H9 (cell line): ENCODE measurements around the gene RORB. TPM values are rescaled to one million over a fixed set of nuclear protein-coding genes. Genes with fewer than 3 reads are reported as not detected.

Experiments used
- DNase-seq: peaks from one replicate; pipeline ENCODE4 v3.0.0-alpha.2; 2017
- H2AFZ ChIP-seq: one replicate; pipeline ENCODE4 v1.6.1; 2013; ENCODE audit warnings: mild to moderate bottlenecking, low read length, control low read depth, moderate library complexity
- H2AK5ac ChIP-seq: 2 replicates; pipeline ENCODE4 v1.6.1; 2013; ENCODE audit warnings: low read length, control low read depth, mixed read lengths; ENCODE audit not compliant: insufficient read length
- H2BK120ac ChIP-seq: one replicate; pipeline ENCODE4 v1.6.1; 2013; ENCODE audit warnings: low read depth, mild to moderate bottlenecking, low read length, control low read depth, inconsistent platforms; ENCODE audit not compliant: poor library complexity, severe bottlenecking
- H2BK12ac ChIP-seq: 2 replicates; pipeline ENCODE4 v1.6.1; 2013; ENCODE audit warnings: low read length, control low read depth, mixed read lengths, low read depth; ENCODE audit not compliant: insufficient read length
- H2BK15ac ChIP-seq: 2 replicates; pipeline ENCODE4 v1.6.1; 2013; ENCODE audit warnings: low read depth, low read length, control low read depth
- H2BK20ac ChIP-seq: one replicate; pipeline ENCODE4 v1.6.1; 2013; ENCODE audit warnings: low read depth, mild to moderate bottlenecking, low read length, control low read depth, inconsistent platforms; ENCODE audit not compliant: poor library complexity, severe bottlenecking
- H2BK5ac ChIP-seq: 2 replicates; pipeline ENCODE4 v1.6.1; 2013; ENCODE audit warnings: low read length, control low read depth, mixed read lengths; ENCODE audit not compliant: insufficient read length
- H3K14ac ChIP-seq: 2 replicates; pipeline ENCODE4 v1.6.1; 2013; ENCODE audit warnings: low read length, control low read depth; ENCODE audit not compliant: insufficient read depth
- H3K18ac ChIP-seq: 2 replicates; pipeline ENCODE4 v1.6.1; 2013; ENCODE audit warnings: low read depth, mild to moderate bottlenecking, mixed read lengths, low read length, control low read depth; ENCODE audit not compliant: insufficient read length
- H3K23ac ChIP-seq: 2 replicates; pipeline ENCODE4 v1.6.1; 2013; ENCODE audit warnings: low read length, control low read depth, mixed read lengths, low read depth; ENCODE audit not compliant: insufficient read length
- H3K23me2 ChIP-seq: 2 replicates; pipeline ENCODE4 v1.6.1; 2013; ENCODE audit warnings: low read depth, mild to moderate bottlenecking, mixed read lengths, low read length, control low read depth; ENCODE audit not compliant: insufficient read length, poor library complexity, severe bottlenecking
- H3K27ac ChIP-seq: 2 replicates; pipeline ENCODE4 v1.5.1; 2013; ENCODE audit warnings: low read length, control low read depth, mixed read lengths, low read depth; ENCODE audit not compliant: insufficient read length
- H3K27me3 ChIP-seq: 2 replicates; pipeline ENCODE4 v1.6.1; 2013; ENCODE audit warnings: low read length, control low read depth, inconsistent platforms; ENCODE audit not compliant: insufficient read depth
- H3K4ac ChIP-seq: 2 replicates; pipeline ENCODE4 v1.6.1; 2013; ENCODE audit warnings: low read depth, mild to moderate bottlenecking, control low read depth, inconsistent platforms, low read length, moderate library complexity
- H3K4me1 ChIP-seq: 2 replicates; pipeline ENCODE4 v1.6.1; 2013; ENCODE audit warnings: low read length, control low read depth, inconsistent platforms; ENCODE audit not compliant: insufficient read depth
- H3K4me2 ChIP-seq: 2 replicates; pipeline ENCODE4 v1.6.1; 2013; ENCODE audit warnings: low read length, control low read depth, mixed read lengths; ENCODE audit not compliant: insufficient read length, insufficient read depth
- H3K56ac ChIP-seq: 2 replicates; pipeline ENCODE4 v1.6.1; 2013; ENCODE audit warnings: low read depth, mild to moderate bottlenecking, mixed read lengths, low read length, control low read depth; ENCODE audit not compliant: insufficient read length
- H3K79me1 ChIP-seq: 2 replicates; pipeline ENCODE4 v1.6.1; 2013; ENCODE audit warnings: low read depth, mild to moderate bottlenecking, moderate library complexity, low read length, control low read depth, inconsistent platforms; ENCODE audit not compliant: insufficient read depth, poor library complexity, severe bottlenecking
- H3K79me2 ChIP-seq: 2 replicates; pipeline ENCODE4 v1.6.1; 2013; ENCODE audit warnings: low read length, control low read depth, inconsistent platforms; ENCODE audit not compliant: insufficient read depth
- H3K9ac ChIP-seq: 2 replicates; pipeline ENCODE4 v1.6.1; 2013; ENCODE audit warnings: low read length, control low read depth, mixed read lengths; ENCODE audit not compliant: insufficient read length; ENCODE audit errors: extremely low read depth
- H3K9me3 ChIP-seq: one replicate; pipeline ENCODE4 v1.6.1; 2013; ENCODE audit warnings: low read depth, low read length, inconsistent platforms; ENCODE audit not compliant: control insufficient read depth
- H3T11ph ChIP-seq: one replicate; pipeline ENCODE4 v1.6.1; 2013; ENCODE audit warnings: mild to moderate bottlenecking, low read length, control low read depth, inconsistent platforms
- H4K20me1 ChIP-seq: one replicate; pipeline ENCODE4 v1.6.1; 2013; ENCODE audit not compliant: control insufficient read depth, insufficient read length, insufficient read depth
- H4K5ac ChIP-seq: 2 replicates; pipeline ENCODE4 v1.6.1; 2013; ENCODE audit warnings: low read depth, mild to moderate bottlenecking, mixed read lengths, low read length, control low read depth; ENCODE audit not compliant: insufficient read length
- H4K8ac ChIP-seq: replicated peaks from 2 replicates; pipeline ENCODE4 v1.6.1; 2013; ENCODE audit warnings: low read length, control low read depth, mixed read lengths, low read depth; ENCODE audit not compliant: insufficient read length
- H4K91ac ChIP-seq: 2 replicates; pipeline ENCODE4 v1.6.1; 2013; ENCODE audit warnings: low read depth, mild to moderate bottlenecking, moderate library complexity, mixed read lengths, low read length, control low read depth; ENCODE audit not compliant: insufficient read length
- H3K27ac Mint-ChIP-seq, 3 experiments: 2 replicates in 2 of 3; 3 replicates in 1 of 3; pipeline ENCODE4 v1.8.0; 2020 to 2021; ENCODE audit warnings: mixed read lengths in 3 of 3, mild to moderate bottlenecking in 1 of 3, moderate library complexity in 1 of 3
- H3K27me3 Mint-ChIP-seq: 2 replicates; pipeline ENCODE4 v1.8.0; 2021; ENCODE audit warnings: low read depth, mild to moderate bottlenecking, moderate library complexity, mixed read lengths
- H3K36me3 Mint-ChIP-seq, 3 experiments: 2 replicates in 2 of 3; 3 replicates in 1 of 3; pipeline ENCODE4 v1.8.0; 2020 to 2021; ENCODE audit warnings: low read depth in 3 of 3, mixed read lengths in 3 of 3; ENCODE audit not compliant: insufficient read depth in 1 of 3
- H3K4me1 Mint-ChIP-seq, 2 experiments: 2 replicates each; pipeline ENCODE4 v1.8.0; 2020; ENCODE audit warnings: mixed read lengths in 2 of 2
- H3K4me3 Mint-ChIP-seq, 2 experiments: 2 replicates in 1 of 2; 3 replicates in 1 of 2; pipeline ENCODE4 v1.8.0; 2020 to 2021; ENCODE audit warnings: mild to moderate bottlenecking in 2 of 2, mixed read lengths in 2 of 2, moderate library complexity in 1 of 2
- H3K9me3 Mint-ChIP-seq, 2 experiments: 2 replicates in 1 of 2; 3 replicates in 1 of 2; pipeline ENCODE4 v1.8.0; 2020; ENCODE audit warnings: mild to moderate bottlenecking in 2 of 2, mixed read lengths in 2 of 2, moderate library complexity in 1 of 2
- WGBS: extraction: QIAGEN DNeasy Blood & Tissue Kit; methylation state at CpG from one replicate; pipeline ENCODE4 v1.1.7; 2013; ENCODE audit warnings: missing lambda C conversion rate, low lambda C conversion rate, mixed read lengths; ENCODE audit not compliant: insufficient read length; ENCODE audit errors: extremely low coverage; 5-methylcytosine and 5-hydroxymethylcytosine counted together
- total RNA-seq: library from RNA; stranded (reverse); gene quantifications from 2 replicates; pipeline ENCODE4 v1.2.1, GENCODE V29; 2021
- TF ChIP-seq, protein P1 (sequence below): fragments of 200-600 bp; sonication (generic); conservative IDR thresholded peaks from 3 replicates; pipeline ENCODE4 v1.8.0; 2021; ENCODE audit warnings: antibody characterized with exemption, mild to moderate bottlenecking

RORB gene
- total RNA-seq, 1 experiment from 2014 or later: 0.31 TPM

DNA sequence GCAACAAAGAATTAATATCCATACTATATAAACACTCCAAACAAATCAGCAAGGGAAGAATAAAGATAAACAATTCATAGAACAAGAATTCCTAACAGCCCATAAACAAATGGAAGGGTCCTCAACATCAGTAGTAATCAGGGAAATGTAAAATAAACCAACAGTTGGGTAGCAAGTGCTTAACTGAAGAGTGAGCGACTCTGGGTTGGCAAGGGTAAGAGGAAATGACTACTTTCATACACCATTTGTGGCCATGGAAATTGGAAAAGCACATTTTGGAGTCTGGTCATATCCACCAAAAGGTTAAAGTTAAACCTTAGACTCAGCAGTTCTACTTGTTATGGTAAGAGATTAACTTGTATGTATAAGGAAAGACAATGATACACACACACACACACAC lies 17.4 kb upstream of the RORB start:
- Histone ChIP-seq H3K14ac (no peak overlapping the region), H3K23ac (no peak overlapping the region), H2BK5ac (no peak overlapping the region), H3K56ac (no peak overlapping the region), H3K4me1 (no peaks in the 10 kb centered on the region; the same call in 1 of the 2 replicates), H3K4me2 (no peak overlapping the region), H3K9me3 (no peaks in the 10 kb centered on the region), H3K23me2 (no peaks in the 10 kb centered on the region), H3K18ac (no peak overlapping the region), H3K9ac (no peak overlapping the region), H4K5ac (no peak overlapping the region), H2AK5ac (no peak overlapping the region), H4K8ac (no peak overlapping the region), H3K27ac (no peak overlapping the region), H2BK20ac (no peak overlapping the region), H2BK120ac (no peak overlapping the region), H2BK12ac (no peak overlapping the region), H2BK15ac (no peak overlapping the region), H3K79me2 (no peaks in the 10 kb centered on the region), H3K79me1 (no peaks in the 10 kb centered on the region), H2AFZ (no peak overlapping the region), H4K20me1 (no peaks in the 10 kb centered on the region), H3K4ac (no peak overlapping the region), H4K91ac (no peak overlapping the region), H3T11ph (no peak overlapping the region), H3K27me3 (no peaks in the 10 kb centered on the region)
- no peak for DNase-seq
- peaks cover 23% of the 10 kb centered on the region in 2 experiments for H3K9me3 Mint-ChIP-seq
- peaks cover 14 to 23% (median 20%) of the 10 kb centered on the region in 3 experiments; a peak in 6 of 7 replicates for H3K36me3 Mint-ChIP-seq
- TF ChIP-seq, protein P1, sequence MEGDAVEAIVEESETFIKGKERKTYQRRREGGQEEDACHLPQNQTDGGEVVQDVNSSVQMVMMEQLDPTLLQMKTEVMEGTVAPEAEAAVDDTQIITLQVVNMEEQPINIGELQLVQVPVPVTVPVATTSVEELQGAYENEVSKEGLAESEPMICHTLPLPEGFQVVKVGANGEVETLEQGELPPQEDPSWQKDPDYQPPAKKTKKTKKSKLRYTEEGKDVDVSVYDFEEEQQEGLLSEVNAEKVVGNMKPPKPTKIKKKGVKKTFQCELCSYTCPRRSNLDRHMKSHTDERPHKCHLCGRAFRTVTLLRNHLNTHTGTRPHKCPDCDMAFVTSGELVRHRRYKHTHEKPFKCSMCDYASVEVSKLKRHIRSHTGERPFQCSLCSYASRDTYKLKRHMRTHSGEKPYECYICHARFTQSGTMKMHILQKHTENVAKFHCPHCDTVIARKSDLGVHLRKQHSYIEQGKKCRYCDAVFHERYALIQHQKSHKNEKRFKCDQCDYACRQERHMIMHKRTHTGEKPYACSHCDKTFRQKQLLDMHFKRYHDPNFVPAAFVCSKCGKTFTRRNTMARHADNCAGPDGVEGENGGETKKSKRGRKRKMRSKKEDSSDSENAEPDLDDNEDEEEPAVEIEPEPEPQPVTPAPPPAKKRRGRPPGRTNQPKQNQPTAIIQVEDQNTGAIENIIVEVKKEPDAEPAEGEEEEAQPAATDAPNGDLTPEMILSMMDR: no peak
- peaks cover 2 to 4% of the 10 kb centered on the region in 2 experiments; a peak in 1 of 4 replicates for H3K4me1 Mint-ChIP-seq
- peaks cover 3% of the 10 kb centered on the region for H3K27me3 Mint-ChIP-seq
- H3K27ac Mint-ChIP-seq: no peak overlapping the region
- WGBS: no CpG with 5 or more reads among the region's 1 CpG
- no peak overlapping the region for H3K4me3 Mint-ChIP-seq
